Gastrocnemius medialis (tissue), 4 donors: ENCODE measurements around the gene SGCB. TPM values are rescaled to one million over a fixed set of nuclear protein-coding genes. Genes with fewer than 3 reads are reported as not detected.
"Not testable (repeated sequence)": the region's sequence is repeated elsewhere in the genome, so short reads cannot be mapped to it uniquely, and the experiment has no call there.

Experiments used
- ATAC-seq, 2 donors: fragments of 150-250 bp; one replicate each; pipeline ENCODE4 v1.9.1; 2016
- DNase-seq, 2 donors: peaks; one replicate each; pipeline ENCODE4 v3.0.0-alpha.2; 2019
- H3K27ac ChIP-seq, 4 donors: fragments of 200-600 bp; sonication (generic); 1 replicate in 1 of 4; 2 replicates in 3 of 4; pipeline ENCODE4 v1.5.1; 2016 to 2018; ENCODE audit warnings: mild to moderate bottlenecking in 2 of 4, moderate library complexity in 1 of 4
- H3K27me3 ChIP-seq, 3 donors: fragments of 200-600 bp; sonication (generic) in 2 of 3; 1 replicate in 1 of 3; 2 replicates in 2 of 3; pipeline versions ENCODE4 v1.5.1 to v1.6.0; 2016 to 2019; ENCODE audit warnings: mild to moderate bottlenecking in 1 of 3, moderate library complexity in 1 of 3
- H3K36me3 ChIP-seq, 2 donors: fragments of 200-600 bp; sonication (generic) in 1 of 2; one replicate each; pipeline ENCODE4 v1.5.1; 2017 to 2018
- H3K4me1 ChIP-seq, 2 donors: fragments of 200-600 bp; sonication (generic) in 1 of 2; one replicate each; pipeline ENCODE4 v1.5.1; 2016 to 2017; ENCODE audit warnings: mild to moderate bottlenecking in 2 of 2
- H3K4me3 ChIP-seq, 4 donors: fragments of 200-600 bp; sonication (generic) in 3 of 4; 1 replicate in 1 of 4; 2 replicates in 3 of 4; pipeline ENCODE4 v1.5.1; 2016 to 2019; ENCODE audit warnings: mild to moderate bottlenecking in 2 of 4
- H3K9me3 ChIP-seq, 3 donors: fragments of 200-600 bp; sonication (generic) in 2 of 3; 1 replicate in 1 of 3; 2 replicates in 2 of 3; pipeline ENCODE4 v1.5.1; 2016 to 2019
- CTCF ChIP-seq, 5 experiments: fragments of 450-650 bp in 3 of 5; fragments of 200-600 bp in 2 of 5; sonication (generic) in 2 of 5; IDR thresholded peaks in 4 of 5; conservative IDR thresholded peaks in 1 of 5; 1 replicate in 4 of 5; 2 replicates in 1 of 5; pipeline ENCODE4 v1.5.1; 2016 to 2019; ENCODE audit warnings: antibody characterized with exemption in 5 of 5, mild to moderate bottlenecking in 3 of 5, moderate library complexity in 3 of 5
- POLR2A ChIP-seq, 2 donors: fragments of 450-650 bp; IDR thresholded peaks; one replicate each; pipeline ENCODE4 v1.6.1; 2017; ENCODE audit warnings: antibody characterized with exemption in 2 of 2, mild to moderate bottlenecking in 2 of 2, moderate library complexity in 2 of 2
- in situ Hi-C, 4 donors: fragments of 200-750 bp; cut with MboI; loops; one replicate each; pipeline versions ENCODE4 v1.15.0 to v1.8.0; 2017; ENCODE audit warnings: low sequenced_read_pairs in 4 of 4
- intact Hi-C: fragments of 100-400 bp; cut with DNase I; formaldehyde crosslinking; loops from one replicate; pipeline ENCODE4 v1.15.1; 2023; ENCODE audit warnings: low total_unique reads
- total RNA-seq, 4 donors: library from RNA; depleted of rRNA; stranded (reverse); fragments of >200 nt; gene quantifications; one replicate each; pipeline versions ENCODE4 v1.1.0 to v1.2.3, GENCODE V29; 2016

The SGCB gene
- total RNA-seq, result 10 to 100 TPM; 24.8 to 49.8 (median 39.8) TPM

GRCh38 chr4:52038103-52038912 lies at the start of gene SGCB:
Gene SGCB (minus strand): TSS chr4:52038299. CDS start chr4:52038259, 40 bp downstream.
- Histone ChIP-seq H3K27ac (peak within 1 kb of the TSS; percentile 85 to 90 (median 88)), H3K9me3 (no peaks in the 10 kb centered on the region), H3K27me3 (peaks cover 0 to 3% (median 0%) of the 10 kb centered on the region in 3 donors), H3K4me3 (peak within 1 kb of the TSS; percentile 72 to 87 (median 78)), H3K36me3 (no peaks in the 10 kb centered on the region), H3K4me1 (peaks cover 27 to 39% of the 10 kb centered on the region in 2 donors)
- ATAC-seq (peak; percentile 86 to 87), DNase-seq (peak; percentile 30 to 46)
- in situ Hi-C loops (loop anchor here in 1 of 4 donors (25.0 kb wide), 1 partner anchor 674 kb away; no protein-coding TSS in a partner anchor), intact Hi-C loops (loop anchor here (5.0 kb wide), 1 partner anchor 196 kb away; the partner anchor contains the start of gene DCUN1D4)
- TF ChIP-seq POLR2A (IDR thresholded peaks at IDR 0.05), result peak; percentile 63 to 73
- peak in 2 of 5 experiments; percentile 13 to 16 for TF ChIP-seq CTCF (IDR thresholded peaks at IDR 0.05 in 4 of 5, conservative IDR thresholded peaks at IDR 0.05 in 1 of 5)

GRCh38 chr4:52086425-52086824 lies 48.3 kb upstream of the SGCB start:
- H3K27ac ChIP-seq, H3K9me3 ChIP-seq, in situ Hi-C loops, H3K27me3 ChIP-seq, H3K4me1 ChIP-seq, H3K36me3 ChIP-seq, DNase-seq, ATAC-seq, H3K4me3 ChIP-seq, intact Hi-C loops: not testable (repeated sequence)

- no peaks in the 10 kb centered on the region for H3K4me1 ChIP-seq
- no peak overlapping the region for H3K27ac ChIP-seq
- intact Hi-C loops, result no loop called here
- ATAC-seq (no peak), DNase-seq (no peak)
- H3K27me3 ChIP-seq, result peaks cover 0 to 1% (median 0%) of the 10 kb centered on the region in 3 donors
- H3K4me3 ChIP-seq, result no peak overlapping the region
- no peaks in the 10 kb centered on the region for H3K36me3 ChIP-seq
- H3K9me3 ChIP-seq, result no peaks in the 10 kb centered on the region
- in situ Hi-C loops, result no loop called here
- TF ChIP-seq CTCF (IDR thresholded peaks at IDR 0.05 in 4 of 5, conservative IDR thresholded peaks at IDR 0.05 in 1 of 5) (no peak), POLR2A (IDR thresholded peaks at IDR 0.05) (no peak)
These were observed 43.1 kb upstream of the SGCB start for GRCh38 chr4:52081216-52081615.

GRCh38 chr4:52079659-52080058 lies 41.6 kb upstream of the SGCB start:
- Histone ChIP-seq H3K27ac (no peak overlapping the region), H3K27me3 (peaks cover 0 to 4% (median 0%) of the 10 kb centered on the region in 3 donors), H3K4me1 (no peaks in the 10 kb centered on the region), H3K36me3 (no peaks in the 10 kb centered on the region), H3K4me3 (no peak overlapping the region), H3K9me3 (no peaks in the 10 kb centered on the region)
- TF ChIP-seq POLR2A (IDR thresholded peaks at IDR 0.05) (no peak), CTCF (IDR thresholded peaks at IDR 0.05 in 4 of 5, conservative IDR thresholded peaks at IDR 0.05 in 1 of 5) (no peak)
- in situ Hi-C loops (no loop called here), intact Hi-C loops (no loop called here)
- no peak for ATAC-seq
- no peak for DNase-seq

GRCh38 chr4:52076731-52077130 lies 38.6 kb upstream of the SGCB start:
- intact Hi-C loops (no loop called here), in situ Hi-C loops (no loop called here)
- no peak for TF ChIP-seq POLR2A (IDR thresholded peaks at IDR 0.05)
- no peak for TF ChIP-seq CTCF (IDR thresholded peaks at IDR 0.05 in 4 of 5, conservative IDR thresholded peaks at IDR 0.05 in 1 of 5)
- no peak overlapping the region for H3K27ac ChIP-seq
- no peaks in the 10 kb centered on the region for H3K9me3 ChIP-seq
- no peak for DNase-seq
- no peaks in the 10 kb centered on the region for H3K36me3 ChIP-seq
- H3K4me1 ChIP-seq, result no peaks in the 10 kb centered on the region
- peak overlapping the region in 2 of 4 donors; percentile 9 to 37 for H3K4me3 ChIP-seq
- H3K27me3 ChIP-seq, result peaks cover 0 to 4% (median 0%) of the 10 kb centered on the region in 3 donors
- no peak for ATAC-seq
